IPS-18c (cell line): ENCODE measurements around the gene ZBTB45.

ENCODE experiments used
- H3K4me3 ChIP-seq: 2 replicates; pipeline ENCODE4 v1.7.0; 2013; ENCODE audit warnings: low read depth, mild to moderate bottlenecking, low read length, moderate library complexity; ENCODE audit not compliant: insufficient read depth
- H3K9me3 ChIP-seq: one replicate; pipeline ENCODE4 v1.6.1; 2013; ENCODE audit warnings: mild to moderate bottlenecking, low read length, moderate library complexity; ENCODE audit not compliant: control insufficient read depth, insufficient read depth

Gene ZBTB45

DNA sequence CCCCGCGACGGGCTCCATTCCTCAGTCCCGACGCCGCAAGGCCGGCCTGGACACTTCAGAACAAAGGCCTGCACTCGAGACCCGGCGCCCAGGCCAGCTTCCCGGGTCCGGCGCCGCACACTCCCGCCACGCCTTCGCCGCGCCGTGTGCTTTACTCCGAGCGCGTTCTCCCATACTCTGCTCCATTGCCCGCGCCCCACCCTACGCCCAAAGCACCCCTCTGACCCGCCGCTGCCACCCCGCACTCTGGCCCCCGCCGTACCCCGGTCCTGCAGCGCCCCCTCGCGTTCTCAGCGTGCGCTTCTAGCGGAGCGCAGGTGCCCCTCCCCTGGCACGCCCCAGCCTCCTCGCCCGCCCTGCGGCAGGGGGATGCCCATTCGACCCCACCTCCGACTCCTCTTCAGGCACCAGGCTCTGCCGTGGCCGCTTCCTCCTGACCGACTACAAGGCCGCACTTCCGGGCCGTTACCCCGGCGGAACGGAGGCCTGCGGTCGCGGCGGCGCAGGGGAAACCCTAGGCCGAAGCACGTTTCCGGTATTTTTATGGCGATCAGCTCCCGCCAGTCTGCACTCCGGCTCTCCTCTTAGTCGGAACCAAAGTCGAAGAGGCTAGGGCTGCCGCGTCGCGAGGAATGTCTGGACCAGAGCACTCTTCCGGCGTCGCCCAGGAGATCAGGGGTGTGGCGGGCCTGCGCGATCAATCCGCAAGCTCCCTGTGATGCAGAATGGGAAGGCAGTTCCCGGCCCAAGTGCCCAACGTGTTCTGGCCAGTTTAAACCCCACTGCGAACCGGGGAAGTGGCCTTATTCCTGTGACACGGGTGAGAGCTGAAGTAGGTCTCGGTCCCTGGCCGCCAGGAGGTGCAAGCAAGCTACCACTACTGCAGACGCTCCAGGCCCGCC, at the start of gene ZBTB45:
TSS of gene ZBTB45 (minus strand) at position 456 of the 902 bp plus-strand sequence. CDS start 2,137 bp downstream, outside the sequence.
- Histone ChIP-seq H3K9me3 (peaks cover 3% of the 10 kb centered on the region), H3K4me3 (peak within 1 kb of the TSS; percentile 95)

DNA sequence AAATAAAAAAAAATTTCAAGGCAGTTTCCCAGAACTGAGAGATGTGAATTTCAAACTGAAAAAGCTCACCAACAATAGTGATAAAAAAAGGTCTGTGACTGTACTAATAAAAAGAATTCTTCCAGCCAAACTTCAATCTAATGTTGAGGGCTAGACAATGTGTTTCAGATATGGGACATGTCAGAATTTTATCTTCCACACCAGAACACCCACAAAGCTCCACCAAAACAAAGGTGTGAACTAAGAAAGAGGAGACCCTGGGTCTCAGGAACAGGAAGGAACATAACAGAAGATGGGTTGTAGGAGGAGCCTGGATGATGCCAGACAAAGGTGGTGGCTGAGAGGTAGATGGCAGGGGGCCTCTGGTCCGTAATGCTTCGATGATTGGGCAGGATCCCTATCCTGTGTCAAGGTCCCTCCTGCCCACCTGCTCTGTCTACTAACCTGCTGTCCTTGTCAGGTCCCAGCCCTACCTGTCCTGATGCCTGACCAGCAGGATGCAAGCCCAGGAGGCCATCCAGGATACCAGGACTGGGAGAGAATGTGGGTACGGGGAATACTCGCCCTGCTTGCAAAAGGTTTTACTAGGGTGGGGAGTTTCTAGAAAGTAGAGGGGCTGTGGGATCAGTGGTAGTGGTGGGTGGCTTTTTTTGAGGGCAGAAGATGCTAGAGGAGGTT, 49.0 kb upstream of the ZBTB45 start:
- Histone ChIP-seq H3K4me3 (no peak overlapping the region), H3K9me3 (no peaks in the 10 kb centered on the region)

DNA sequence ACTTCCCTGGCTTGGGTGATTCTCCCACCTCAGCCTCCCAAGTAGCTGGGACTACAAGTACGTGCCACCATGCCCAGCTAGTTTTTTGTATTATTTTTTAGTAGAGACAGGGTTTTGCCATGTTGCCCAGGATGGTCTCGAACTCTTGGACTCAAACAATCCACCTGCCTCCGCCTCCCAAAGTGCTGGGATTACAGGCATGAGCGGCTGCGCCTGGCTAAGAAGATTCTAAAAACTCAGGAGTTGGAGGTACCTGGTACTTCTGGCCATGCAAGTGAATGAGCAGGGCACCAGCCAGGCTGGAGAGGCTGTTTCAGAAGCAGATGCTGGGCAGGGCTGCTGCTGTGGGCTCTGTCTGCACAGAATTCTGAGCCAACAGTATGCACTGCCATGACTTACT, 47.4 kb upstream of the ZBTB45 start:
- H3K4me3 ChIP-seq = no peak overlapping the region
- H3K9me3 ChIP-seq = no peaks in the 10 kb centered on the region

DNA sequence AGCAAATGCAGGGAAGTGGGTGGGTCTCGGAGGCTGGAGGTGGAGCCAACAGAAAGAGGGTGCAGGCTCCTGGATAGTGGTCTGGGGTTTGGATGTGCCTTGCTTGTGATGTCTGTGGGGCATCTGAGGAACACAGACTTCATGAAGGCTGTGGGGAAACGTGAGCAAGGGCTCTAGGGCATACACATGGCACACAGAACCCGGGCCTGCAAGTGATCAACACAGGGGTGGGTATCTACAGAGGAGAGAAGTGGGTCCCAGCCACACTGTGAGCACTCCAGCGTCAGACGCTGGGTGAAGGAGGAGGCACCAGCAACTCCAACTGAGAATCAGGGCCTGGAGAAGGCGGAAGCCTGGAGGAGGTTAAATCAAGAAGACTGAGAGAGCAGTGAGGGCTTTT, 44.2 kb upstream of the ZBTB45 start:
- no peak overlapping the region for H3K4me3 ChIP-seq
- no peaks in the 10 kb centered on the region for H3K9me3 ChIP-seq

DNA sequence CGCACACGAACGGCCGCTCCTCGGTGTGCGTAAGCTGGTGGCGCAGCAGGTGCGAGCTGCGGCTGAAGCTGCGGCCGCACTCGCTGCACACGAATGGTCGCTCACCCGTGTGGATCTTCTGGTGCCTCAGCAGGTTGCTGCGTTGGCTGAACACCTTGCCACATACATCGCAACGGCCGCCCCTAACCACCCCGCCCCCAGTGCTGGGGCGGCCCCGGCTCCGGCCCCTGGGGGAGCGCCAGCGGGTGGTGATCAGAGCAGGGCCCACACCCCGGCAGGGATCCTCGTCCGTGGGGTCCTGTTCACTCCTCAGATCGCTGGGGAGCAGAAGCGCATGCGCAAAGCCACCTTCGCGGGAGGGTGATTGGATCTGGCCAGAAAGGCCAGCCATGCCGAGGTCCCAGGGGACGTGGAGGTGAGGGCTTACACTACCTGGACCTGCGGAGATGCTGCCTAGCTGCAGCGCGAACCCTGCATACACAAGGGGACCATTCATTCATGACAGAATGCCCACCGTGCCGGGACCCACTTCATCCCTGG, 43.5 kb upstream of the ZBTB45 start:
- Histone ChIP-seq H3K4me3 (peak overlapping the region; percentile 34; the same call in 1 of the 2 replicates), H3K9me3 (no peaks in the 10 kb centered on the region)

DNA sequence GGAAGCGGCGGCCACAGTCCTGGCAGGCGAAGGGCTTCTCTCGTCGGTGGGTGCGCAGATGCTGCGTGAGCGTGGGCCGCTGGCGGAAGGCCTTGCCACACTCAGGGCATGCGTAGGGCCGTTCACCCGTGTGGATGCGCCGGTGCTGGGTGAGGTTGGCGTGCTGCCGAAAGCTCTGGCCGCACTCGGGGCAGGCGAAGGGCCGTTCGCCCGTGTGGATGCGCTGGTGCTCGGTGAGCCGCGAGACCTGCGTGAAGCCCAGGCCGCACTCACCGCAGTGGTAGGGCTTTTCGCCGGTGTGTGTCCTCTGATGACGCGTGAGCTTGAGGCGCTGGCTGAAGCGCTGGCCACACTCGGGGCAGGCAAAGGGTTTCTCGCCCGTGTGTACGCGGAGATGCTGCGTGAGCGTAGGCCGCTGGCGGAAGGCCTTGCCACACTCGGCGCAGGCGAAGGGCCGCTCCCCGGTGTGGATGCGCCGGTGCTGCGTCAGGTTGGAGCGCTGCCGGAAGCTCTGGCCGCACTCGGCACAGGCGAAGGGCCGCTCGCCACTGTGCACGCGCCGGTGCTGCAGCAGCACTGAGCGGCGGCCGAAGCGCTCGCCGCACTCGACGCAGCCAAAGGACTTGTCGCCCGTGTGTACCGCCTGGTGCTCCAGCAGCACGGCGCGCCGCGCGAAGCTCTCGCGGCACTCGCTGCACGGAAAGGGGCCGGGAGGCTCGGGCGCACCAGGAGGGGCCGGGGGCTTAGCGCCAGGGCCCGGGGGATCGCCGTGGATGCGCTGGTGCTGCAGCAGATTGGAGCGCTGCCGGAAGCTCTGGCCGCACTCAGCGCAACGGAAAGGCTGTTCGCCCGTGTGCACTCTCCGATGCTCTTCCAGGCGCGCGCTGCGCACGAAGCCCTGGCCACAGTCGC, 42.8 kb upstream of the ZBTB45 start:
- Histone ChIP-seq H3K4me3 (peak overlapping the region; percentile 34; the same call in 1 of the 2 replicates), H3K9me3 (no peaks in the 10 kb centered on the region)

DNA sequence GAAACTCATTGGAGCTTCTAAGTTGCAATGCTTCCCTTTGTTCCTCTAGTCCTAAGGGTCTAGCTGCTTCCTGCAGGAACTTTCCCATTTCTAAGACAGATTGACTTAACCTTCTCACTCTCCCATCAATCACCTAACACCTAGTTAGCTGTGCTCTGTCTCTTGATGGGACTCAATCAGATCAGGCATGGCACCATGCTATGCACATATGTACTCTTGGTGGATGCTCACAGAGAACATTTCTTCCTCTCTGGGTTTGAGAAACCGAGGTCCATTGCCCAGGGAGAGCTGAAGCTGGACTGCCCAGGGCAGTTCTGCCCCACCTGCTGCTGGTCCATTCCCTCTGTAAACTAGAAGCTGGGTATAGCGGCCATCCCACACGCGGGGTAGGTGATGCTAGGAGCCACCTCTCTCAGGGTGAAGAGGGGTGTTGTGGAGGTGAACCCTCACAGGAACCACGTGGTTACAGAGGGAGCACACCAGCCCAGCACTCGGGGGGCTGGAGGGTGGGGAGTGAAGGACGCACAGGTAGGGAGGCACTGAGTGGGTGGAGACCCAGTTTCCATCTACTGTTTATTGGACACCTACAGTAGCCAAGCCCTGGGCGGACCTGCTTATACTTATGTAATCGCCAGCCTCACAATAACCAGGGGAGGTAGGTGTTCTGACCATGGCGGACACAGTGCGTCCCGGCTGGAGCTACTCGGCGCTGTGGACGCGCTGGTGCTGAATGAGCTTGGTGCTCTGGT, 41.9 kb upstream of the ZBTB45 start:
- H3K4me3 ChIP-seq = no peak overlapping the region
- H3K9me3 ChIP-seq = no peaks in the 10 kb centered on the region

DNA sequence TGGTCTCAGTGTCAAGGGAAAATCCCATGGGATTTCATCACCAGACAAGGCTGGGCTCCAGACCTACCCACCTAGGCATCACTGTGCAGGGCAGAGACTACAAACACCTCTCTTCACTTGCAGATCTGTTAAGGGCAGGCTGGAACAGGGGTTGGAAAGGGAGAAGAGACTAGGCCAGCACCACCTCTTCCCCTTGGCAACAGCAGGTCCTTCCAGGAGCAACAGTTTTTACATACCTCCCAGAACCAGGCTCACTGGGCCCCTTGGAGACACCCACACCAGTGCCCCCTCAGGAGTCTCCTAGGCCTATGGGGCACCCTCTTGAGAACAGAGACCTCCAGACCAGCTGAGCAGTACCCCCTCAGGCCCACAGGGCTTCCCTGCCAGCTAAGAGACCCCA, 41.3 kb upstream of the ZBTB45 start:
- H3K4me3 ChIP-seq = no peak overlapping the region

DNA sequence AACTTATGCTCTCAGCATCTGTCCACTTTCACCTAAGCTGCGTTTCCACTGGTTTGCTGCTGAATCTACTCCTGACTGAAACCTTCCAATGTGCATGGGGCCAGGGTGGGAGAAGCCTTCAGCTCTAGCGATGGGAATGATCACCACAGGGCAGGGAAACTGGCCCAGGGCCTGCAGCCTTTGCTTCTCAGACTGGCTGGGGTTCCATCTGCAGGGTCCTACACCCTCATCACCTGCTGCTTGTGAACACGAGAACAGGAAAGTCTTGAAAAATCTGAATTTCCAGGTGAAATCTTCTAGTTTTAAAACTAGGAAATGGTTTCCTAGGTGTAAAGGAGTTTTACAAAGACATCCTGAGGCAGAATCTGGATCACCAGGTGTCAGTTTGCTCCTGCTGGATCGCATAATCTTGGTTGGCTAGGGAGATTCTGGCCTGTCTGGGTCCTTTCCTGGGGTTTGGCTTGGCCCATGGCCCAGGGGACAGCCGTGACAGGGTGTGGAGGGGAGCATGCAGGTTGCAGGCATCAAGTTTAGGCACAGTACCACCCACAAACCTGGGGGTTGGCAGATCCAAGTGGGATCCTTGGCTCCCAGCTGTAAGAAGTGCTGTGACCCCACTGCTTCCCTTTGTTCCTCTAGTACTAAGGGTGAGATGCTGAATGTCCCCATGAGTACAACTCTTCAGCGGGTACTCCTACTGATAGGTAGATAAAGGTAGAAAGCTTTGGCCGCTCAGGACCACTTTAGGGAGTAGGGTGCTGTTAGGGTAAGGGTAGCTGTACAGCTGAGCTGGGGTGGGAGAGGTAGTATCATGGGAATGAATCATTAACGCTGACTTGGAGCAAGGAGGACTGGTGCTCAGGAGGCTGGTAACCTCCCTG, 40.6 kb upstream of the ZBTB45 start:
- H3K4me3 ChIP-seq = peak overlapping the region; percentile 95
- no peaks in the 10 kb centered on the region for H3K9me3 ChIP-seq

More for the DNA sequence above, 41.3 kb upstream of the ZBTB45 start:
- H3K9me3 ChIP-seq = no peaks in the 10 kb centered on the region

DNA sequence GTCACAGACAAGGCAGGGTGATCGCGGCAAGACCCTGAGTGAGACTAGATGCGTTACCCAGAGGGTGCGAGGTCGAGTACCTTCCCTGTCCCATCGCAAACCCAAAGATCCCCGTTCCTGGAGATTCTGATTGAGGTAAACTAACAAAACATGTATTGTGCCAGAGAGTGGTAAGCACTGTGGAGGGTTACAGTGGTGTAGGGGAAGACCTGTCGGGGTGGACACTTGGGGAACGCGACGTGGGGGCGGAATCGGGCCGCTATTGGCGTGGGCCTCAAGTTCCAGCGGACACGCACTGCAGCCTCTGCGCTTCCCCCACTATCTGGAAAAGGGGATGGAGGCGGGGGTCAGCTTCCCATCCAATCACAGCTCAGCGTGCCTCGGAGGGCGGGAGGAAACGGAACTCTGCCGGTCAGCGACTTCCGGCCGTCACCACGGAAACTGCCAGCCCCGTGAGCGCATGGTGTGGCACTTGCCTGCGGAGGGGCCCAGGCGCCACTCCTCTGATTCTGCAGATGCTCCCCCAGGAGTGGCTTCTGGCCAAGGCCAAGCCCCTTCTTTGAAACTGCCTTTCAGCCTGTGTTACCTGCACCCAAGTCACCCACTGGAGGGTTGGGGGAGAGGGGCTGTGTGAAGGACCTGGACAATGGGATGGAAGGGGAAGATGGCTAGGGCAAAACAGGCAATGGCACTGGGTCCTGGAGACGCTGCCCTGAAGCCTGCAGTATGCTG, 39.8 kb upstream of the ZBTB45 start:
- no peaks in the 10 kb centered on the region for H3K9me3 ChIP-seq
- peak overlapping the region; percentile 95 for H3K4me3 ChIP-seq

DNA sequence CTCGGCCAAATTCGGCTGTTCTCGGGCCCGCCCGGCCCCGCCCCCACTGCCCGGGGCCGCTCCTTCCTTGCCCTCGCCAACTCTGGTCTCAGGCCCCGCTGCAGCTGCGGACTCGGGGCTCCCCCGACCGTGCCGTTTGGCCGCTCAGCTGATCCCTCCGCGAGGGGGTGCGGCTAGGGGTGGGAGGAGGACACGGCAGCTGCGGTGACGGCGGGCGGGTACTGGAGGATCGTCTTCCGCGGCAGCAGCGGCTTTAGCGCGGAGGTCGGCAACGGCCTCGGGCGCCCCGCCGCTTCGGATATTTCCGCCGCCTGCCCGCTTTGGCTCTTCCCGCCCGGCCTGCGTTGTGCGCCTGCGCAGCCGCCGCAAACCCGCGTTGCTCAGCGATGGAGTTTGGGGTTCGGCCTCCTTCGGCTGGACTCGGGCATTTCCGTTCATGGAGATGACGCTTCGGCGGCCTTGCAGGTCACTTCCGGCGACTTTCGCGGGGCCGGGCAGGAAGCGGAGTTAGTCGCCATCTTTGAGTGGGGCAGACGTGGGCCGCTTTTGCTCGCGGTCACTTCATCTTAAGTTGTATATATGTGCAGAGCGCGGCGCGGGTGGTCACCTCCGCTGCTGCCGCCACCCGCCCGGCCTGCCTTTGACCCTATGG, 39.1 kb upstream of the ZBTB45 start:
- H3K9me3 ChIP-seq = no peaks in the 10 kb centered on the region
- peak overlapping the region; percentile 97 for H3K4me3 ChIP-seq

DNA sequence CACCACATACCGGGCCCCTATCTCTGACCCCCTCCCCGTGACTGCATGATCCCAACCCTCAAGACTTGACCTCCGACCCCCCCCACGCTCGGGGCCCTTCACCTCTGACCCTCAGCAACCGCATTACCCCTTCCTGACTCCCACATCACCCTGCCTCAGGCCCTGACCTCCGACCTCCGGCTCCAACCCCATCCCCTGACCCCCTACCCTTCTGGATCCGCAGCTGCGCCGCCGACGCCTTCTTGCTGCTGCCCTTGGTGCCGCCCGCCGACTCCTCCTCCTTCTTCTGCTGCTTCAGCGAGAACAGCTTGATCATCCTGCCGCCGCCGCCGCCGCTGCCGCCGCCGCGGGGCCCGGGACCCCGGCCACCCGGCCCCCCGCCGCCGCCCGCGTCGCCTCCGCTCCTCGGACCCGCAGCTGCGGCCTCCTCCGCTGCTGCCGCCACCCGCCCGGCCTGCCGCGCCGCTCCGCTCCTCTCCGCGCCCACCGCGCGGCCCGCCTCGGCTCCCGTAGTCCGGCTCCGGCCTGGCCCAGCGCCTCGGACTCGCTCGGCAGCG, 38.5 kb upstream of the ZBTB45 start, which contains the start of gene UBE2M:
TSS of gene UBE2M (minus strand) at position 546 of the 557 bp plus-strand sequence. CDS start at position 316, 230 bp downstream.
- Histone ChIP-seq H3K9me3 (no peaks in the 10 kb centered on the region), H3K4me3 (peak within 1 kb of the TSS; percentile 97)

DNA sequence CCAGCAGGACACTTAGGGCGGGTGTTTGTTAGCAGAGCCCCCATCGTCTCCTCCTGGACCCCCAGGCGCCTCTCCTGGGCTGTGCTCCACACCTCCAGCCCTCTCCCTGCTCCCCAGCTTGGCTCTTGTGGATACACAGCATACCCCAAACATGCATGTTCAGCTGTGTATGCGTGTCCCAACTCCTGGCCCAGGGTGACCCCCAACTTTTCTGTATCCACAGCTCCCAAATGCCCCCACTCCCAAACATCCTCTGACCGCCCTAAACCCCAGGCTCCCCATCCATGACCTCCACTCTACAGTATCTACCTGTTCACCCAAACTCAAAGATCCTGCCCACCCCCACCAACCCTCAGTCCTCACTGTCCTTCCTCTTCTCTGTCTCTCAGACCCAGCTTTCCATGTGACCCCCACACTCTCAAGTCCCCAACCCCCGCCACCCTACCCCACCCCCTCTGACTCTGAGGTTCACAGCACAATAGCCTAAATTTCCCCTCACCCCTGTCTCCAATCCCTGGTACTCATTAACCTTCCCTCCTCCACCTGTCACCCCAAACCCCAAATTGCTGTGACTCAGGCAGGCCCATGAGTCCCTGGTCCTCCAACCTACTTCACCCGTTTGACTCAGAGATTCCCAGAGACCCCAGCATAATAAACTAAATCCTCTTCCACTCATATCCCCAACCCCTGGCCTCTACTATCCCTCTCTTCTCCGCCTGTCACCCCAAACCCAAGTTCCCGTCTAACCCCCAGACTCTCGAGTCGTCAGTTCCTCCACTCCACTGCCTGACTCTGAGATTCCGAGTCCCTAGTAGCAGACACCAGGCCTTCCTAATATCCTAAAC, 37.8 kb upstream of the ZBTB45 start:
- Histone ChIP-seq H3K9me3 (no peaks in the 10 kb centered on the region), H3K4me3 (peak overlapping the region; percentile 88)
